Vagina (tissue), 2 donors: ENCODE measurements around the gene NDOR1. TPM values are rescaled to one million over a fixed set of nuclear protein-coding genes. Genes with fewer than 3 reads are reported as not detected.

Source experiments
- DNase-seq, 2 donors: peaks; one replicate each; pipeline ENCODE4 v3.0.0-alpha.2; 2017; ENCODE audit errors: extremely low spot score in 2 of 2
- H3K27ac ChIP-seq: fragments of 200-600 bp; sonication (generic); one replicate; pipeline ENCODE4 v1.5.1; 2019
- H3K27me3 ChIP-seq: fragments of 200-600 bp; sonication (generic); one replicate; pipeline ENCODE4 v1.5.1; 2019
- H3K36me3 ChIP-seq, 2 donors: fragments of 200-600 bp; sonication (generic); one replicate each; pipeline ENCODE4 v1.5.1; 2017 to 2019
- H3K4me1 ChIP-seq: fragments of 200-600 bp; sonication (generic); one replicate; pipeline ENCODE4 v1.5.1; 2019
- H3K4me3 ChIP-seq, 2 donors: fragments of 200-600 bp; sonication (generic); 1 replicate in 1 of 2; 2 replicates in 1 of 2; pipeline ENCODE4 v1.5.1; 2016 to 2019
- H3K9me3 ChIP-seq: fragments of 200-600 bp; sonication (generic); one replicate; pipeline ENCODE4 v1.5.1; 2019
- CTCF ChIP-seq, 3 experiments: fragments of 450-650 bp in 2 of 3; fragments of 200-600 bp in 1 of 3; sonication (generic) in 1 of 3; IDR thresholded peaks; one replicate each; pipeline ENCODE4 v1.5.1; 2017 to 2019; ENCODE audit warnings: antibody characterized with exemption in 3 of 3, mild to moderate bottlenecking in 2 of 3, moderate library complexity in 2 of 3
- POLR2A ChIP-seq, 2 donors: fragments of 450-650 bp; IDR thresholded peaks; one replicate each; pipeline ENCODE4 v1.6.1; 2017; ENCODE audit warnings: antibody characterized with exemption in 2 of 2, mild to moderate bottlenecking in 2 of 2, moderate library complexity in 2 of 2
- POLR2AphosphoS5 ChIP-seq, 2 donors: sonication (generic); formaldehyde crosslinking; IDR thresholded peaks; one replicate each; pipeline ENCODE4 v1.9.0; 2017; ENCODE audit warnings: antibody characterized with exemption in 2 of 2, mild to moderate bottlenecking in 2 of 2, low read depth in 1 of 2; ENCODE audit not compliant: insufficient read depth in 1 of 2
- intact Hi-C: fragments of 100-400 bp; cut with DNase I; formaldehyde crosslinking; loops from one replicate; pipeline ENCODE4 v1.15.1; 2023
- total RNA-seq: library from RNA; depleted of rRNA; stranded (reverse); fragments of >200 nt; gene quantifications from one replicate; pipeline ENCODE4 v1.2.3, GENCODE V29; 2016

Gene NDOR1
- total RNA-seq, 1 donor from 2014 or later = 12.0 TPM

GRCh38 chr9:137189297-137190295 lies 15.9 kb upstream of the NDOR1 start:
- H3K4me1 ChIP-seq = peaks cover 55% of the 10 kb centered on the region
- TF ChIP-seq POLR2AphosphoS5 (IDR thresholded peaks at IDR 0.05; ENCODE audit: insufficient read depth in 1 of 2, low read depth in 1 of 2) (no peak), POLR2A (IDR thresholded peaks at IDR 0.05) (no peak), CTCF (IDR thresholded peaks at IDR 0.05) (no peak)
- no peaks in the 10 kb centered on the region for H3K27me3 ChIP-seq
- peaks cover 0 to 15% of the 10 kb centered on the region in 2 donors for H3K36me3 ChIP-seq
- intact Hi-C loops = loop anchor here (5.0 kb wide), 1 partner anchor 38 kb away; the partner anchor contains the start of genes CYSRT1 and RNF224
- no peaks in the 10 kb centered on the region for H3K9me3 ChIP-seq
- peak overlapping the region; percentile 70 to 88 for H3K4me3 ChIP-seq
- H3K27ac ChIP-seq = peak overlapping the region; percentile 93
- no peak for DNase-seq

GRCh38 chr9:137190315-137190856 lies 15.1 kb upstream of the NDOR1 start:
- peak overlapping the region; percentile 93 for H3K27ac ChIP-seq
- no peaks in the 10 kb centered on the region for H3K9me3 ChIP-seq
- peak overlapping the region; percentile 70 to 88 for H3K4me3 ChIP-seq
- no peaks in the 10 kb centered on the region for H3K27me3 ChIP-seq
- H3K36me3 ChIP-seq = peaks cover 0 to 12% of the 10 kb centered on the region in 2 donors
- TF ChIP-seq POLR2A (IDR thresholded peaks at IDR 0.05) (no peak), CTCF (IDR thresholded peaks at IDR 0.05) (no peak), POLR2AphosphoS5 (IDR thresholded peaks at IDR 0.05; ENCODE audit: insufficient read depth in 1 of 2, low read depth in 1 of 2) (no peak)
- intact Hi-C loops = loop anchor here (5.0 kb wide), 1 partner anchor 37 kb away; the partner anchor contains the start of genes CYSRT1 and RNF224
- H3K4me1 ChIP-seq = peaks cover 56% of the 10 kb centered on the region
- no peak for DNase-seq

- Histone ChIP-seq H3K27ac (no peak overlapping the region), H3K9me3 (no peaks in the 10 kb centered on the region), H3K27me3 (no peaks in the 10 kb centered on the region), H3K4me3 (no peak overlapping the region), H3K4me1 (peaks cover 61% of the 10 kb centered on the region), H3K36me3 (peaks cover 0 to 10% of the 10 kb centered on the region in 2 donors)
- intact Hi-C loops = loop anchor here (5.0 kb wide), 1 partner anchor 36 kb away; the partner anchor contains the start of genes CYSRT1 and RNF224
- no peak for DNase-seq
- TF ChIP-seq POLR2AphosphoS5 (IDR thresholded peaks at IDR 0.05; ENCODE audit: insufficient read depth in 1 of 2, low read depth in 1 of 2) (no peak), CTCF (IDR thresholded peaks at IDR 0.05) (no peak), POLR2A (IDR thresholded peaks at IDR 0.05) (no peak)
Observed at GRCh38 chr9:137191245-137191644, 14.3 kb upstream of the NDOR1 start.

GRCh38 chr9:137191691-137192447 lies 13.6 kb upstream of the NDOR1 start:
- Histone ChIP-seq H3K4me3 (no peak overlapping the region), H3K4me1 (peaks cover 61% of the 10 kb centered on the region), H3K27ac (no peak overlapping the region), H3K27me3 (no peaks in the 10 kb centered on the region), H3K9me3 (no peaks in the 10 kb centered on the region), H3K36me3 (peaks cover 0 to 10% of the 10 kb centered on the region in 2 donors)
- TF ChIP-seq POLR2AphosphoS5 (IDR thresholded peaks at IDR 0.05; ENCODE audit: insufficient read depth in 1 of 2, low read depth in 1 of 2) (no peak), POLR2A (IDR thresholded peaks at IDR 0.05) (no peak), CTCF (IDR thresholded peaks at IDR 0.05) (no peak)
- intact Hi-C loops = loop anchor here (5.0 kb wide), 1 partner anchor 35 kb away; the partner anchor contains the start of genes CYSRT1 and RNF224
- no peak for DNase-seq
